SW 1271 (cell line): Measurements from ENCODE around the gene JAZF1.

Experiments used
- DNase-seq, 2 experiments: peaks; one replicate each; lab custom pipeline; 2025; lab: John Stamatoyannopoulos, UW

Gene JAZF1

GRCh38 chr7:28165961-28166955 lies 14.3 kb downstream of the JAZF1 start:
- no peak for DNase-seq

GRCh38 chr7:28165261-28165660 lies 15.3 kb downstream of the JAZF1 start:
- no peak for DNase-seq

GRCh38 chr7:28163949-28164348 lies 16.6 kb downstream of the JAZF1 start:
- DNase-seq = no peak

- DNase-seq = no peak
Measured at GRCh38 chr7:28161331-28161730, 19.3 kb downstream of the JAZF1 start.

- no peak for DNase-seq
Measured at GRCh38 chr7:28160551-28160991, 20.0 kb downstream of the JAZF1 start.

GRCh38 chr7:28157831-28158416 lies 22.7 kb downstream of the JAZF1 start:
- no peak for DNase-seq

GRCh38 chr7:28157076-28157745 lies 23.4 kb downstream of the JAZF1 start:
- no peak for DNase-seq

- DNase-seq = no peak
Measured at GRCh38 chr7:28156401-28156800, 24.2 kb downstream of the JAZF1 start.

- DNase-seq = no peak
Measured at GRCh38 chr7:28155964-28156363, 24.6 kb downstream of the JAZF1 start.

GRCh38 chr7:28155019-28155660 lies 25.5 kb downstream of the JAZF1 start:
- no peak for DNase-seq

GRCh38 chr7:28152594-28152993 lies 28.0 kb downstream of the JAZF1 start:
- DNase-seq = no peak

- no peak for DNase-seq
Measured at GRCh38 chr7:28151965-28152364, 28.6 kb downstream of the JAZF1 start.

GRCh38 chr7:28149291-28150101 lies 31.1 kb downstream of the JAZF1 start:
- DNase-seq = no peak

GRCh38 chr7:28145931-28146330 lies 34.7 kb downstream of the JAZF1 start:
- DNase-seq = no peak

- no peak for DNase-seq
Measured at GRCh38 chr7:28145090-28145626, 35.4 kb downstream of the JAZF1 start.

GRCh38 chr7:28144266-28144665 lies 36.3 kb downstream of the JAZF1 start:
- no peak for DNase-seq

- no peak for DNase-seq
Measured at GRCh38 chr7:28142650-28143049, 37.9 kb downstream of the JAZF1 start.

GRCh38 chr7:28140979-28141378 lies 39.6 kb downstream of the JAZF1 start:
- no peak for DNase-seq

- DNase-seq = no peak
Measured at GRCh38 chr7:28138837-28139236, 41.8 kb downstream of the JAZF1 start.

- no peak for DNase-seq
Measured at GRCh38 chr7:28137463-28137862, 43.1 kb downstream of the JAZF1 start.

GRCh38 chr7:28136885-28137284 lies 43.7 kb downstream of the JAZF1 start:
- DNase-seq = no peak
